Cardiac septum (tissue), 1 donor: ENCODE data around the gene C18orf63. TPM values are rescaled to one million over a fixed set of nuclear protein-coding genes. Genes with fewer than 3 reads are reported as not detected.
"Not testable (repeated sequence)": the region's sequence is repeated elsewhere in the genome, so short reads cannot be mapped to it uniquely, and the experiment has no call there.

ENCODE experiments used
- DNase-seq: peaks from one replicate; pipeline ENCODE4 v3.0.0-alpha.2; 2020; ENCODE audit warnings: low spot score
- intact Hi-C: fragments of 100-400 bp; cut with DNase I; formaldehyde crosslinking; loops from one replicate; pipeline ENCODE4 v1.14.0; 2022
- total RNA-seq: library from RNA; stranded (reverse); fragmentation: NEBNext Ultra II Directional; extraction: Animal tissue kit (Norgen Biotek cat#: 25700); gene quantifications from one replicate; pipeline ENCODE4 v1.2.1, GENCODE V29; 2021
- donor health status: DM: no; HTN: no; CAD: no.

Gene C18orf63
- total RNA-seq, 1 donor from 2014 or later: not detected

DNA sequence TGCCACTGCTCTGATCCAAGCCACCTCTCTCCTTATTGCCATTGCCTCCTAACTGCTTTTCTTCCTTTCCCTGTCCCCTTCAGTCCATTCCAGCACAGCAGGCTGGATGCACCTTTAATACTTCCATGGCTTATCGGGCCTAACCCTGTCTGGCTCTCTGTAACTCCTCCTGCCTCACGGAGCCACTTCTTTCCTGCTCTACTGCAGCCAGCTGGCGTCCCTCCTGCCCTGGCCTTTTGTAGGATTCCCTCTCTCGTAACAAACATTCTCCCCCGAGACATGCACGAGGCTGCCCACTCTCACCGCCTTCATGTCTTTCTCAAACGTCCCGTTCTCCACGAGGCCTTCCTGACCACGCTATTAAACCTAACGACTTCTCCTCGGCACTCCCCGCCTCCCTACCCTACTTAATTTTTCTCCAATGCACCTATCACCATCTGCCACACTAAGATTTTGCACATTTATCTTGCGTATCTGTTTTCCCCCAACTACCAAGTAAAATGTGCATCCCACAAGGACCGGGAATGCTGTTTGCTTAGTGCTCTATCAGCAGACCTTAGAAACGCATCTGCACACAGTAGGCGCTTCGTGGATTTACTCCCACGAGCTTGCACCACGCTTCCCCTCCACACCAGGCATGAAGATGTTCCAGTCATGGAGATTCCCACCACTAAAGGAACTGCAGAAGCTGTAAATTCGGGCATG, 728 bp upstream of the C18orf63 start:
- no peak for DNase-seq
- intact Hi-C loops: no loop called here

DNA sequence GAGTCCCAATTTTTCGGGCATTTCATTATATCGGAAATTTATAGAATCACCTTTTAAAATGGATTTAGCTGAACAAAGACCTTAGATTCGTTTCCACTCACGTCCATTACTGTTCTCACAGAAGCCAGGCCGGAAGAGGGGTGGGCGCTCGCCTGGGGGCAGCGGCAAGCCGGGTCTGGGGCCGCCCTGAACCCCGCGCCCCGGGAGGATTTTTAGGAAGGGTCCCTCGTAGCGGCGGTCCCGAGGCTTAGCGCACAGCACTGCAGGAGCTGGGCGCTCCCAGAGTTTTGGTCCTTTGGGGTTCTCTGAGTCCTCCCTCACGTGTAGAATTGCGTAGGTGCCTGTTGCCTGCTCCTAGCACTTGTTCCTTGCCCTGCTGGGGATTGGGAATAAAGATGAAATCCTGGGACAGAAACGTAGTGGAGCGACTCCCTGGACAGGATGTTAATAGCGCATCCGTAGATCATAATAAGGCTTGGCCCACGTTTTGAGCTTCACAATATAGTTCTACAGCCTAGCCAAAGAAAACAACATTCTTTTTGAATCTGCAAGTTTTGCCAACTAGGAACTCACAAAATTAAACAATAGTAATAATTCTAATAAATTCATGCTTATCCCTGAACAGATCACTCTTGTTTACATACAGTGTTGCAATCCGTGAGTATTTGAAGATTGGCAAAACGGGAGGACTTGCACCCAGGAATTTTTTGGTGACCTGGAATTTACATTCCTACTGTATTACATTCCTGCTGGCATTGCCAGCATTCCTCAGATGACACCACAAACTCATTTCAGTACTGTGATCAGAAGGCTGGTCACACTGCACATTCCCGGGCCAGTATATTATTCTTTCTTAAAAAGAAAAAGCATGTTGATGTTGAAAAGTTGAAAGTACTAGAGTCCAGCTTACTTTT, 875 bp downstream of the C18orf63 start:
- intact Hi-C loops: no loop called here

DNA sequence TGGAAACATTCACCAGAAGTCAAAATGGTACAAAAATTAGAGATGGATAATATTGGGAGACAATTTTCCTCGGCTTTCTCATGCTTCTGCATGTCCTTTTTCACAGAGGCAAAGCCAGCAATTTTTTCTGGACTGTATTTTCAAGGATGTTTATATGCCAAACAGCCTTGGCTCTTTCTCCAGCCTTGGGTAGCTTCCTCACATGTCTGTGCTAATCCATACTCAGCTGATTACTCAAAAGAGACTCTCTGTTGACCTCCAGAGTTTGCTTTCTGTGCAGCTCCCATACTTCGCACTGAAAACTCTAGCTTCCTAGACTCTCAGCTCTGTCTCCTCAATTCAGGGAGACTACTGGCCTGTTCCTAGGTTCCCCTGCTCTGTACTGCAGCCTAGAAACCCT, 10.6 kb downstream of the C18orf63 start:
- intact Hi-C loops: no loop called here
- no peak for DNase-seq

More for the DNA sequence above, 875 bp downstream of the C18orf63 start:
- no peak for DNase-seq

DNA sequence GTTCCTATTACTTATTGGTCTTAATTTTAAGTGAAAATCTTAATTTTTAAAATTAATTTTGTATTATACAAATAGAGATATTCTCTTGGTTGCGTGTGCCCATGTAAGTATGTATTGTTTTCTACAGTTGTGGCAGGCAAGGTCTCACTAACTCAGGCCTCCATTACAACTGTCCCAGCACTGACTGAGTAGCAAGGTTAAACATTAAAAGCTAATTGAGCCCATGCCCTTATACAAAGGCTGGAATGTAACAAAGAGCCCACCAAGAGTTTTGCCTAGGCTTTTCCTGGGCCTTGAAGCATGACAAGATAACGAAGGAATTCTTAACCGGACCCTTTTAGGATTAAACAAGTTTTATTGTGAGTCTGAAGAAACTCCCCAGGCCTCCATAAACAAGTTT, 11.2 kb downstream of the C18orf63 start:
- DNase-seq, intact Hi-C loops: not testable (repeated sequence)

DNA sequence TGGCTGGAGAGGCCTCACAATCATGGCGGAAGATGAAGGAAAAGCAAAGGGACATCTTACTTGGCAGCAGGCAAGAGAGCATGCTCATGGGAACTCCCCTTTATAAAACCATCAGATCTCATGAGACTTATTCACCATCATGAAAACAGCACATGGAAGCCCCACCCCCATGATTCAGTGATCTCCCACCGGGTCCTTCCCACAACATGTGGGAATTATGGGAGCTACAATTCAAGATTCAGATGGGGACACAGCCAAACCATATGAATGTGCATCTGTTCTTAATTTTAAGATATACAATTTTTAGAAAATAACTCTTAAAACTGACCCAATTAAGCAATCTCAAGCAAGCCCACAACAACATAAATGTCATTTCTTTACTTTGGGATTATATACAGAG, 12.6 kb downstream of the C18orf63 start:
- DNase-seq: no peak
- intact Hi-C loops: no loop called here

DNA sequence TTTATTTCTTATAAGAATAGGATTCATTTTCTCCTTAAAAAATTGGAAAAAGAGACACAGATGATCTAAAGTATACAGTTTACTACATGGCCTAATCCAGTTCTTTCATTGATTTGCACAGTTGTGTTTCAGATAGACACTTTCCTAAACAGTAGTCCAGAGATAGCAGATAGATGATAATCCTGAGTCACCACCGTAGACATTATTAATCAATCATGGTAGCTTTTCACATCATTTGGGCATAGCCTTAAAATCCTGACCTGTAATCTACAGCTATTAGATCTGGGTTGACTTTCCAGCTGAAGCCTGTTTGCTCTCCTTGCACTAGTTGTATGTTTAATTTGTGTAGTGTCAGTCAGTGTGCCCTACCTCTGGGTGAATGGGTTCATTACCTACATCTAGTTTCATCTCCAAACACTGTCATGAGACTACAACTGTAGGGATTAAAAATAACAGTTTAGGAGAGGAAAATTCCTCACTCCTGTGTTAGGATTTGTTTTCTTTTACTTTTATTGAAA, 14.1 kb downstream of the C18orf63 start:
- intact Hi-C loops: no loop called here
- DNase-seq: no peak

DNA sequence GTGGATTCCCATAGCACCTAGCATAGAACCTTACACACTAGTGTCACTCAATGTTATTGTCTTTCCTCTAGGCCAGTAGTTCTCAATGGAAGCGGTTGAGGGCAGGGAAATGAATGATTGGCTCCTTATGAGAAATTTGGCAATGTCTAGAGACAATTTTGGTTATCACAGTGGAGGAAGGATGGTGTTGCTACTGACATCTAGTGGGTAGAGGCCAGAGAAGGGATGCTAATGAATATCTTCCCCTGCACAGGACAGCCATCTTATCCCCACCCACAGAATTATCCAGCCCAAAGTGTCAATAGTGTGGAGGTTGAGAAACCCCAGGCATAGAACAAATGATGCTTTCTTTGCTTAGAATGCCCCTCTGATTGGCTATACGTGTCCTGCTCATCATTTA, 15.8 kb downstream of the C18orf63 start:
- intact Hi-C loops: no loop called here
- DNase-seq: no peak

DNA sequence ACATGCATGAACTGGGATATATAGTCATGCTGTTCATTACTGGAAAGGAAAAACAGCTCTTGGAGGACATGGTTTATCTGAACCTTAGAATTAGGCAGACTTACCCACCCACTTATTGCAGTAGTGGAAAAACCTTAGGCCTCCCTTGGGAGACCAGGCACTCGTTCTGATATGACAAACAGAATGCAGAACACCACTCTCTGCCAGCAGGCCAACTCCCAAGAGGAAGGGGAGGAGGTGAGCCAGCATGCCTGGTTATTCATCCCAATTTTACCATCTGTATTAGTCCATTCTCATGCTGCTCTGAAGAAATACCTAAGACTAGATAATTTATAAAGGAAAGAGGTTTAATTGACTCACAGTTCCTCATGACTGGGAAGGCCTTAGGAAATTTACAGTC, 17.5 kb downstream of the C18orf63 start:
- DNase-seq: no peak
- intact Hi-C loops: no loop called here

DNA sequence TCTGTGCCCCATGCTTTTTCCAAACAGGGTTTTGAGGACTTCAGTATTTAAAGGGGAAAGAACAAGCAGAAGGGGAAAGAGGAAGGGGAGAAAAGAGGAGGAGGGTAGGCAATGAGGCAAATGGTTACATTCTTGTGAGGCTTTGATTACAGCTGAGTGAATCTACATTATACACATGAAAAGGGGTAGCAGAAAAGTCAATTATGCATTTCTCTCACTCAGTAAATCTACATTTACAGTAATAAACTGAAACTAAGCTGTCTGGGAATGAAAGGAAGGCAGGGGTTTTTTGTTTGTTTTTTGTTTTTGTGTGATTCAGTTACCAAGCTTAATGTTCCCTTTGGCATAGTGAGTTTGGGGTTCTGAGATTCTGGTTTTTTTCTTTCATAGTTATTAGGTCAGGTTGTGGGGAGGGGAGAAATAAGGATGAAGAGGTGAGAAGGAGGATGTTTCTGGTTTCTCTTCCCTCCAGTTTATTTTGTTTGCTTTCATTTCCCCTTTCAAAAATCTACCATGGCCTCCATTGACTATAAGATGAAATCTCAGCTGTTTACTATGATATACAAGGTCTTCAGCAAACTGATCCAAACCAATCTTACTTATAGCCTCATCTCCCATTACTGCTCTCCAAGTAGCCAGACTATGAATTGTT, 18.7 kb downstream of the C18orf63 start:
- DNase-seq: no peak
- intact Hi-C loops: no loop called here

DNA sequence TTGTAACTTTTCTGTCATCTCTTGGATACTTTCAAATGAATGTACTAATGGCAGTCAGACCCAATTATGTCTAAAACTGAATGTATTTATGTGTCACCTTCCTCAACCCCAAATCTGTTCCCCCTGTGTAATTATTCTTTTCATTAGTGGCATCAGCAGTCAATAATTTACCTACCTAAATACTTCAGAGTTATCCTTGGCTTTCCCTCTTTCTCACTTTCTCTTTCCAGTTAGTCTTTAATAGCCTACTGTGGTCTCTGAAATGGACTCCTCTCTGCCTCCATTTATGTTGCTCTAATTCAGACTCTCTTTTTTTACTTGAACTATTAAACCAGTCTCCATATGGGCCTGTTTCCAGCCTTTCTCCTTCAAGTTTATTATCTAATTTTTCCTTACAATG, 21.0 kb downstream of the C18orf63 start:
- intact Hi-C loops: no loop called here
- DNase-seq: no peak

DNA sequence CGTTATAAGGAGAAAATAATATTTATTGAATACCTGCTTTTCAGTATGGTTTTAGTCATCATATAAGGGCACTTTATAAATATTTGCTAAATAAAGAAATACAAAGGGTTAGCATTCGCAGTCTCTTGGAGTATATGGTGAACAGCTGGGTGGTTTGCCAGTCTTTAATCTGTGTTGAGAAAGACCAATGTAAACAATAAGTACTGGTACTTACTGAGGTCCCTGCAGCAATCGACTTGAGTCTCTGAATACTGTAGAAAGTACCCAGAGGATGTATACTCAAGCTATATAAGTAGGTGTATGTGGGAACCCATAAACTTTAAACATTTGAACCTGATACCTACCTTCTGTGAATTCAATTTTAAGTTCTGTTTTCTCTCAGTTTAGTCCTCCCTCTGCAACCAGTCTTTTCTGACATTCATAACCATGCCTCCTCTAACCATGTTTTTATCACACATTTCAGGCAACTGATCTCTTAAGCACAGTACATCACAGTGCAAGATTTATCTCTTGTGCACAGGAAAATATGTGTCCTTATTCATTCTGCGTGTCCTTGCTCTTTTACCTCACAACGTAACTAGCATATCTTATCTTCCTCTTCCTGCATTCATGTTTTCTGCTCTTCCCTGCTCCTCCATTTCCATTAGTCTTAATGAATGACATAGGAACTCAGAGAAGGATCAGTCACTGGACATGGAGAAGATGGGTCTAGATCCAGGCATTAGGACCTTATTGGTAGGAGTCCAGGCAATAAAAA, 21.7 kb downstream of the C18orf63 start:
- intact Hi-C loops: no loop called here
- no peak for DNase-seq

DNA sequence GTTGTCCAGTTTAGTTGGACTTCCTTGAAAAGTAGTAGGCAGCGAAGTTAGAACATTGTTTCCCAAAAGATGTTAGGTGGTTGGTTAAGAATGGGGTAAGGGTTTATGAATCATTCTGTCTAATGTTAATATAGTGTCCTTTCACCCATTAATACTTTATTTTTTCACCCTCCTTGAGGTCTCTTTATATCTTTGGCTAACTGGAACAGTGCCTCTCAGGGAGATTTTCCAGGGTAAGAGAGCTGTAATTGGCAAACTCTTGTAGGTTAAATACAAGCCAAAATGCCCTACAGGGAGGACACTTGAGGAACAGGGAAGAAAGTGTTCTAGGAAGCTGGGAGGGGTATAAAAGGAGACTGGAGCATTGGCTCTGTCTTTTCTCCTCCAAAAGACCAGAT, 22.3 kb downstream of the C18orf63 start:
- DNase-seq: no peak
- intact Hi-C loops: no loop called here

DNA sequence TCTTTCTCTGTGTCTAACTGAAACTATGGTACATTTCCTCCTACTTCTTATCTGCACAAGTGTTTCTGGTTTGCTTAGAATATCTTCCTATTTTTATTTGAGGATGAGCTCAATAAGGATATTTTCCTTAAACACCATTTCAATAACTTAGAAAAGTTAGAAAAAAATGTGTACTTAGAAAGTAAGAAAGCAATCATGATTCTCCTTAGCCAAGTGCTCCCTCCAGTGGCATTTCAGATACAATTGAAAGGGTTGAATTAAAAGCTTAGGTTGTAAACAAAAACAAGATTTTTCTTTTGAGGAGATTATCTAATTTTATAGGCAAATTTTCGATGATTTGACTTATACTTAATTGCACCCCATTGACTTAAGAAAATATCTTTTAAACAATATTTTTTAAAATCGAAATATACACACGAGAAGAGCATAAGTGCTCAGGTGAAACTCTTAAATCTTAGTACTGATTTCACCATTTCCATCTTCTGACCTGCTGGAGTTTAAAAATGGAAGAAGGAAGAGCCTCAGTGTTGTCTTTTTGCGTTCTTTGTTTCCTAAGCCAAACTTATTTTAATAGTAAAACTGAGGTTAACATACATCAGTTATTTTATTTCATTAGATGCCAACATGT, 26.9 kb downstream of the C18orf63 start:
- intact Hi-C loops: loop anchor here (2.0 kb wide), 2 partner anchors 100 to 146 kb away; no protein-coding TSS in a partner anchor
- no peak for DNase-seq

DNA sequence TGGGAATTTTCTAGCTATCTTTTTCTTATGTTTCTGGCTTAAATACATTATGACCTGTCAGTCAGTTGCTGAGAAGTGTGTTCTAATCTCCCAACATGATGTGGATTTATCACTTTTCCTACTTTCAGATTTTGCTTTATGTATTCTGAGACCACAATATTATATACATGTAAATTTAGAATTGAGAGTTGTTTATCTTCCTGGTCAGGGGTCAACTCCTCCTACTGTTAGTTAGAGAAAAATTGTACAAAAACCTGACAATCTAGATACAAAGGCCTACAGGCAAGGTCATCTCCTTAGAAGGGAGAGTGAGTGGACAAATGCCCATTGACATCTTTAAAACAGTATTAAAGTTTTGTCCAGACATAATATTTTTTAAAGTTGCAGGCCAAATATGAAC, 30.6 kb downstream of the C18orf63 start:
- intact Hi-C loops: no loop called here
- no peak for DNase-seq

DNA sequence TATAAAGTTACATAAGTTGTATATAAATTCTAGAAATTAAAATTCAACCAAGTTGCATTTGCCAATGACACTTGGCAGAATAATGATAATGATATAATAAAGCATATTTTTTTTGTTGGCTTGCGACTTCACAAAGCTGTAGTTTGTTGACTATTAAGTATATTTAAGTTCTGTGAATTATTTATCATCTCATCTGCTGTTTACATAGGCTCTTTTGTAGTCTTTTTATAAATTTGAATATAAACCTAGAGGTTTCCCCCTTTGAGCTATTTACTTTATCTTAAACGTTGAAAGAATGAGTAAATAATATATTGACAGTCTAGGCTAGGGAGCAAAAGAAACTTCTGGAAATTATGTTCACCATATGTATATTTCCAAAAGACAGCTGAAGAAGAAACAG, 32.9 kb downstream of the C18orf63 start:
- no peak for DNase-seq

DNA sequence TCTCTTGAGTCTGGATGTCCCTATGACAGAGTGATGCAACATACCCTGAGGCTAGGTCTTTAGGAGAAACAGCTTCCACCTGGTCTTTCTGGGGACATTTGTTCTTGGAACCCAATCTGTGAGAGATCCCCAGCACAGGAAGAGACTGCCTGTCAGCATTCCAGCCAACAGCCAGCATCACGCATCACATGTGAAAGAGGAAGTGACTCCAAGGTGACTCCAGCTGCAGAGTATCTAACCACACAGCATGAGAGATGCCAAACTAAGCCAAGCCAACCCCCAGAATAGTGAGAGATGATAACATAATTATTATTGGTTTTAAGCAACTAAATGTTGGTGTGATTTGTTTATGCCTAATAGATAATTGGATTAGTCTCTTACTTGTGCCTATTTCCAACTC, 35.7 kb downstream of the C18orf63 start:
- intact Hi-C loops: loop anchor here (5.0 kb wide), 1 partner anchor 141 kb away; no protein-coding TSS in a partner anchor
- no peak for DNase-seq

More for the DNA sequence above, 32.9 kb downstream of the C18orf63 start:
- intact Hi-C loops: no loop called here

DNA sequence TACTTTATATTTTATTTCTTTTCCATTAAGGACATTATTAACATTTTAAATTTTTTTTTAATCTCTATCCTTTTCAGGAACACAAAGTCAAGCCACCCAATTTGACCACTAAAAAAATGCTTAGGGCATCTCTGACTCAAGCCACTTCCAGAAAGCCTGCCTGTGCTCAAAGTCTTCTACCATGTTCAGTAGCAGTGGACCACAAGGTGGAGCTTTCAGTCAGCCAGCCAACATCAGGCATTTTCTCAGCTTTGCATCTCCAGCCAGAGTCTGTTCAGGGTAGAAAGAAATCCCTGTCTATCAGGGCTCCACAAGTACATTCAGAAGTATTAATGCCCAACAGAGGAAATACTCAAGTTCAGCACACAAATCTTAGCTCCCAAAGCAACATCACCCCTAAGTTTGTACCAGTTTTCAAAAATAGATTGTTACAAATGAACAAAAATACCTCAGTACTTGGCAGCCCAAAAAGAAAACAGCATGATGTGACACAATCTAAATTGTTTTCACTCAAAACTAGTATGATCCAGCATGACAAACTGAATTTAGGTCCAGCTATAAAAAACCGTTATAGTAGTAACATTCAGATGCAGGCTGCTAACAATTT, 37.6 kb downstream of the C18orf63 start:
- intact Hi-C loops: loop anchor here (1.0 to 5.0 kb wide), 3 partner anchors 123 to 199 kb away; no protein-coding TSS in a partner anchor

DNA sequence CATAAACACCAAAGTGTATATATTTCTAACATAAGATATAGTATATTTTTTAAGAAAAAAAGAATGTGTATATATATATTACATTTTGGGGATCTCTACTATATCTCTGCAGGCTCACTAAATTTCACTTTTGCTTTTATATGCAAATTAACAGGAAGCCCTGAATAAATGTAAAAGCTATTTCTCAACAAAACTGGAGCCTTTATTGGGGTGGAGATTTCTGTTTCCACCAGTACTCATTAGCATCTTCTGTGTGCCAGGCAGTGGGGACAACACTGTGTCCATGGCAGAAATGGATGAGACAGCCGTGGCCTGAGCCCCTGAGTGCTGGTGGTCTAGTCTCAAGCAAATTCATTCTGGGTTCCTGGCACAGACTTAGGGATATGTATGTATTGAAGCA, 41.3 kb downstream of the C18orf63 start:
- intact Hi-C loops: no loop called here

More for the DNA sequence above, 37.6 kb downstream of the C18orf63 start:
- no peak for DNase-seq

More for the DNA sequence above, 41.3 kb downstream of the C18orf63 start:
- no peak for DNase-seq
